HepG2 (cell line): Measurements from ENCODE around the gene TTLL7.

Experiments used
- HNRNPH1 ChIP-seq: fragments of 200-400 bp; formaldehyde crosslinking; optimal IDR thresholded peaks from 2 replicates; pipeline ENCODE3; 2017; ENCODE audit warnings: mild to moderate bottlenecking, low read depth, low read length
- MAZ ChIP-seq, 2 experiments: sonication (generic) in 1 of 2; formaldehyde crosslinking in 1 of 2; IDR thresholded peaks; 2 replicates each; pipeline versions ENCODE4 v1.5.0 to v1.6.1; 2012 to 2020; ENCODE audit warnings: low read depth in 2 of 2, mild to moderate bottlenecking in 2 of 2, borderline replicate concordance in 1 of 2, improper control_type of control experiment in 1 of 2, low read length in 1 of 2, missing genetic modification reagents in 1 of 2, moderate library complexity in 1 of 2
- PHF8 ChIP-seq: sonication (generic); formaldehyde crosslinking; IDR thresholded peaks from 2 replicates; pipeline ENCODE4 v1.5.0; 2020; ENCODE audit warnings: missing genetic modification reagents
- POLR2AphosphoS5 ChIP-seq: IDR thresholded peaks from 2 replicates; pipeline ENCODE4 v1.6.1; 2012; ENCODE audit warnings: low read depth, low read length
- RAD21 ChIP-seq: fragments of 450-650 bp; formaldehyde crosslinking; IDR thresholded peaks from 2 replicates; pipeline ENCODE4 v1.5.0; 2020; ENCODE audit warnings: mild to moderate bottlenecking
- RELA ChIP-seq: sonication (generic); formaldehyde crosslinking; IDR thresholded peaks from 2 replicates; pipeline ENCODE4 v1.4.0; 2020; ENCODE audit warnings: missing genetic modification reagents
- RXRA ChIP-seq: sonication (generic); formaldehyde crosslinking; IDR thresholded peaks from 2 replicates; pipeline ENCODE4 v1.5.1; 2020; ENCODE audit warnings: missing genetic modification reagents
- TCF7L2 ChIP-seq: IDR thresholded peaks from 2 replicates; pipeline ENCODE4 v1.6.1; 2011; ENCODE audit warnings: mild to moderate bottlenecking, low read depth, low read length, moderate library complexity
- ZNF292 ChIP-seq: sonication (generic); formaldehyde crosslinking; IDR thresholded peaks from 2 replicates; pipeline ENCODE4 v1.8.1; 2022; ENCODE audit warnings: mild to moderate bottlenecking, low read depth, missing genetic modification reagents, borderline replicate concordance
- ZZZ3 ChIP-seq: sonication (generic); formaldehyde crosslinking; IDR thresholded peaks from 2 replicates; pipeline ENCODE4 v1.4.0; 2020; ENCODE audit warnings: missing genetic modification reagents, mild to moderate bottlenecking, borderline replicate concordance
- TF ChIP-seq, protein P1 (sequence below): sonication (generic); formaldehyde crosslinking; IDR thresholded peaks from 2 replicates; pipeline ENCODE4 v1.4.0; 2020; ENCODE audit warnings: missing genetic modification reagents, mild to moderate bottlenecking, borderline replicate concordance

DNA sequence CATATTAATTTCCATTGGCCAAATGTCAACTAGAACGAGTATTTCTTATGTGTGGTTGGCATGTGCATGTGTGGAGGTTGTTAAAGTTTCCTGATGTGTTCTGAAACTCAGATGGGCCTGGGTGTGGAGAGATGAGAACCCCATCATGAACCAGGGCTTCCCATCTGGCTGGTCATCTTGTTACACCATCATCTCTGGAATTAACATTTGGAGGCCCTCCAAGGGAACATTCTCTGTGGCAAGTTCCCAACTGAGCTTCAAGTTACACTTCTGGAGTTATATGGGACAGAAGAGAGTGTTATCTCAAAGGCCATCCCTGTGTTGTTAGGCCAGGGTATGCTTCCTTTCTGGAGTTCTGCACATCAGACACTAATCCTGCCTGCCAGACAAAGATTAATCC lies 183.6 kb downstream of the TTLL7 start:
- no peak for TF ChIP-seq TCF7L2
- TF ChIP-seq RAD21 = no peak
- no peak for TF ChIP-seq RELA (CRISPR knock-in tag)
- no peak for TF ChIP-seq RXRA (CRISPR knock-in tag)
- TF ChIP-seq ZNF292 = no peak
- TF ChIP-seq, protein P1, sequence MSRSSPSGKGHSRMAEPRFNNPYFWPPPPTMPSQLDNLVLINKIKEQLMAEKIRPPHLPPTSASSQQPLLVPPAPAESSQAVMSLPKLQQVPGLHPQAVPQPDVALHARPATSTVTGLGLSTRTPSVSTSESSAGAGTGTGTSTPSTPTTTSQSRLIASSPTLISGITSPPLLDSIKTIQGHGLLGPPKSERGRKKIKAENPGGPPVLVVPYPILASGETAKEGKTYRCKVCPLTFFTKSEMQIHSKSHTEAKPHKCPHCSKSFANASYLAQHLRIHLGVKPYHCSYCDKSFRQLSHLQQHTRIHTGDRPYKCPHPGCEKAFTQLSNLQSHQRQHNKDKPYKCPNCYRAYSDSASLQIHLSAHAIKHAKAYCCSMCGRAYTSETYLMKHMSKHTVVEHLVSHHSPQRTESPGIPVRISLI = no peak
- no peak for TF ChIP-seq HNRNPH1
- TF ChIP-seq POLR2AphosphoS5 = no peak
- TF ChIP-seq MAZ (IDR thresholded peaks at IDR 0.05; ENCODE audit: borderline replicate concordance, low read depth, low read length) = no peak
- TF ChIP-seq MAZ (CRISPR knock-in tag; IDR thresholded peaks at IDR 0.05; ENCODE audit: low read depth) = no peak
- TF ChIP-seq ZZZ3 (CRISPR knock-in tag) = no peak
- no peak for TF ChIP-seq PHF8
